SHP77 treated with DMSO at 0.1 percent for 48 hours (cell line): Measurements from ENCODE around the gene CACNG4.

ENCODE experiments used
- DNase-seq: peaks from one replicate; lab custom pipeline; 2025; lab: John Stamatoyannopoulos, UW

CACNG4 gene

GRCh38 chr17:66985338-66986237 lies 21.1 kb downstream of the CACNG4 start:
- no peak for DNase-seq

DNA sequence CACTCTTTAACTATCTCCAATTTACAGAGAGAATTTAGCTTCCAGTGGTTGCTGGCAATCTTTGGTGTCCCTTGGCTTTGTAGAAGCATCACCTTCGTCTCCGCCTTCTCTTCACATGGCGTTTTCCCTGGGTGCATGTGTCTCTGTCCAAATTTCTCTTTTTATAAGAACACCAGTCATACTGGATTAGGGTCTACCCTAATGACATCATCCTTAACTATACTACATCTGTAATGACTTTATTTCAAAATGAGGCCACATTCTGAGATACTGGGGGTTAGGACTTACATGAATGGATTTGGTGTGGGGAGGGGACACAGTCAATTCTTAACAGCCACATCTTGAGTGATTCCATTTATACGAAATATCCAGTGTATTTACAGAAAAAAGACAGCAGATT lies 22.2 kb downstream of the CACNG4 start:
- no peak for DNase-seq

DNA sequence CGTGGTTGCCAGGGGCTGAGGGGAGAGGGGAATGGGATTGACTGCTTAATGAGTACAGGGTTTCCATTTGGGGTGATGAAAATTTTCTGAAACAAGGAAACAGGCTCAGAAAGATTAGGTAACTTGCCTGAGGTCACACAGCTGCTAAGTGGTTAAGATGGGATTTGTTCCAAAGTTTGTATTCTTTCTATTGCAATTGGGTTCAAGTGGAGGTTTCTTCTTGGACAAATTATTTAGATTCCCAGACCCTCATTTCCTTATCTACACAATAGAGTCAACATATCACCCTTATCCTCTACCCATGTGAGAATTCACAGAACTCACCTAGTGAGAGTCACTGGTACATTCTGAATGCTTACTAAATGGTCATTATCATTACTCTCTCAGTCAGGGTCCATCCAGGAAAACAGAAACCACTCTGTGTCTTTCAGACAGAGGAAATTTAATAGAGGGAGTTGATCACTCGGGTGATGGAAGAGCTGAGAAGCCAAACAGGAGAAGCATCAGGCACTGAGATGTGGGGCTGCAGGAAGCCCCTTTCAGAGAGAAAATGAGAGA lies 22.6 kb downstream of the CACNG4 start:
- DNase-seq: no peak

DNA sequence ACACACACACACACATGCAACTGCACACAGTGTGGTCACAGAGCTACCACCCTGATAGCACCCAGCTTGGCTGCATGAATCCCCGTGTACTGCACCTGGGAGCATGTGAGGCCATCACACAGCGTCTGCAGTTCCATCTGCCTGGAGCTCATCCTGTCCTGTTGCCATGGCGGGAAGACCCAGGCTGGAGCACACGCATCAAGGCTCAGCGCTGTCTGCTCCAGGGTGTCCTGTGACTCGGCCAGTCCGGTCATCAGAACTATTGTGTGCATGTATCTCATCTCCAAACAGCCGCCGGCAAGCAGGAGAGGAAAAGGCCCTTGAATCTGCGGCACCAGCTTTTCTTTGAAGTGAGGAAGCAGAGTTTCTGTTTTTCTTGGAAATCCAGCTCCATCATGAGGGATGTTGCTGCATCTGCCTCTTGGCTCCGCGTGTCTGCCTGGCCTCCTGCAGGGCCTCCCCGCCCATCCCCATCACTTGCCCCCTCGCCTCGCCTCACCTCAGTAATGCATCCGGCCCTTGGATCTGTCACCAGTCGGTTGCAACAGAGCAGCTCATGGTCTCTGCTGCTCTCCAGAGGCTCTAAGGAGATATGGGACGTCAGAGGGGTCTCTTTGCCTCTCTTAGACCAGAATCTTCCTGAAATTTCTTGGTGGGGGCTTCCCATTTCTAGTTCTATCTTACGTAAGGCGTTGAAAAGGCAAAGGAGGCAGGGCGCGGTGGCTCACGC lies 23.7 kb downstream of the CACNG4 start:
- DNase-seq: no peak

GRCh38 chr17:66989076-66989475 lies 24.6 kb downstream of the CACNG4 start:
- DNase-seq: no peak

- no peak for DNase-seq
Observed at GRCh38 chr17:66989579-66989978, 25.1 kb downstream of the CACNG4 start.

- DNase-seq: no peak
Observed at GRCh38 chr17:66990047-66990446, 25.5 kb downstream of the CACNG4 start.

- no peak for DNase-seq
Observed at GRCh38 chr17:66992911-66993442, 28.5 kb downstream of the CACNG4 start.

DNA sequence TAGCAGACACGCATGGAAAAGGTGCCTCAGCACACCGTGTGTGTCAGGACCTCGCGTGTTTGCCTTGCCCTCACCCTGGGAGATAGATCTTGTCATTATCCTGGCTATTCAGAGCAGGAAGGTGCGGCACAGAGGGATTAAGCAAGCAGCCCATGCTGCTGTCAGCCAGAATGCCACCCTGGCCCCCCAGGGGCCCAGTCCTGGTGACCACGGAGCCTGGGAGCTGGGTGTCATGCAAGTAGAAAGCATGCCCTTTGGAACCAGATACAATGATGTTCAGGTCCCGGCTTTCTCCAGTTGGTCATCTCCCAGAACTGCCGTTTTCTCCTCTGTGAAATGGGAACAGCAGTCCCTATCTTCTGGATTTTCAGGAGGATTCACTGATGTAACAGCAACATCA lies 29.9 kb downstream of the CACNG4 start:
- no peak for DNase-seq

DNA sequence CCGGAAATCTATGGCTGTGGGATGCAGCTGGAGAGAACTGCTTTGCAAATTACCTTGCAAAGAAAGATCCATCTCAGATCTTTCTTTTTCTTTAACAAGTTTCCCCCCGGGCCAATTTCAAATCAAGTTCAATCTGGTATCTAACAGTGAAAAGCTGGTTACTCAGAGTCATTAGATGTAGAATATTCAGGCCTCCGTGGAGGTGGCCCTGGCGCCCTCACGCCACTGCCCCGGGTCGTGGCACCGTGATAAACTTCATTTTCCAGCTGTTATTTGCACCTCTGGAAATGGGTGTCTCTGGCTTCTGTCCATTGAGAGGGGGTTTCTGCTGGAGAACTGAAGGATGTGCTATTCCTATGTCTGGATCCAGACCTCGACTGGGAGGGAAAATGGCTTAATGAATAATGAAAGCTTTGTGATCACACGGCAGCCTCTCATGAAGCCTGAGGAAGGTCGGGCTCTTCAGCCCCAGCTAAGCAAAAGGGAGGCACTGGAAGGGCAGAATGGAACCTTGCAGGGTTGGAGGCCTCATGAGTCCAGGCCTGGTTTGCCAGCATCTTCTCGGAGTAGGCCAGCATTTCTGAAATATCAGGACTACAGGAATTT lies 30.5 kb downstream of the CACNG4 start:
- no peak for DNase-seq

GRCh38 chr17:66995944-66996343 lies 31.4 kb downstream of the CACNG4 start:
- no peak for DNase-seq

GRCh38 chr17:66996926-66997325 lies 32.4 kb downstream of the CACNG4 start:
- no peak for DNase-seq

- no peak for DNase-seq
Observed at GRCh38 chr17:67003231-67003630, 38.7 kb downstream of the CACNG4 start.

DNA sequence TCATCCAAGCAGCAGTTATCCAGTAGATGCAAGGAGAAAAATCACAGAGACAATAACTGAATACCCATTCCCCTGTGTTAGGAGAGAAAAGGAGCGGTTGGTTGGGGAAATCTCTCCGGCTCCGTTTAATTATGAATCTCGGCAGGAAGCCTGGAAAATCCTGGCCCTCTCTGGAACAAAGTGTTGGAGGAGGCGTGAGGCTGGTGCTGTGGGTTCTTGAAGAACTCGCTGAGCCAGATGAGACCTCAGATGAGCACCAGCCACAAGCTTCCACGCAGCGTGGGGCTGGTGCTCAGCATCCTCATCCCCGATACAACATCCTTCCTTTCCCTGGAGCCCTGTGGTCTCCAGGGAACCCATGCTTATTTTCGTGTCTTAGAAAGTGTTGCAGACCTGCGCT lies 39.7 kb downstream of the CACNG4 start:
- no peak for DNase-seq

GRCh38 chr17:67007266-67007665 lies 42.8 kb downstream of the CACNG4 start:
- DNase-seq: no peak

GRCh38 chr17:67008101-67008500 lies 43.6 kb downstream of the CACNG4 start:
- no peak for DNase-seq

DNA sequence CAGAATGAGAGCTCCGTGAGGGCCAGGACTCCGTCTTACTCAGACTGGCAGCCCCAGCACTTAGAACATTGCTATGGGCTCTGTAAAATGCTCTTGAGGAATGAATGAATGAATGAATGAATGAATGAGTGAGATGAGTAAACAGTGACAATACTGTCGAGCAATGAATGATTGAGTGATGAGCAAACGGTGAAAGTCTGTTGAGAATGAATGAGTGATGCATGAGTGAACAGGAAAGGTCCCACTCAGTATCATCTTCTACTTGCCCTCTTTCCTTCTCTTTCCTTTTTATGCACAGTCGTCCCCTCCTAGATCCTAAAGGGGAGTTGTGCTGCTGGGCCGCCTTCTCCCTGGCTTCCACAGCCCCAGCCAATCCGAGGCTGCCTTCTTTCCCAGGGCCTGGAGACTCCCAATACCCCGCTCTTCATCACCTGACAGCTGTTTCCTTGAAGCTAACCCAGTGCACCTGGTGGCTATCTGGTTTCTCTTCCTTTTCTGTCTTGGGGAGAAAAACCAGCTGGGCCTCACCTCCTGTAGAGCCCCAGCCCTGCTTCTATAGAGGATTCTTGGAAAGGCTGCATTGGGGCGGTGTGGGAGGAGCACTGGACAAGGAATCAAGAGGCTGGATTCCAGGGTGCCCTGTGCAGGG lies 47.1 kb downstream of the CACNG4 start:
- DNase-seq: no peak

DNA sequence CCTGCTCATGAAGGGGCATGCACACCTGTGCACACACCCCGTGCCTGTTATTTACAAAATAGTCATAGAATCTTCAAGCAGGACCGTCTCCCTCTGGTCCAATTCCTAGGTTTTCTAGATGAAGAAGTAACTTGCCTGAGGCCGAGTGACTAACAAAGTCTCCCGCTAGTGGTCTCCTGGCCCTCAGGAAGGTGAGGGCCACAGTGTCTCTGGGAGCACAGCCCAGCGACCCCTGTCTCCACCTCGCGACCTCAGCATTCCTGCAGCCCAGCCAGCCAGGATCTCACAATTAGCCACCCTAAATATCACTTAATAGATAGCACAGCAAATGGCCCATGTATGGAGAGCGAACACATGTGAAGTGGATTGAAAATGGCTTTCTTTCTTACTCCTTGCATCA lies 49.4 kb downstream of the CACNG4 start:
- DNase-seq: no peak

- no peak for DNase-seq
Observed at GRCh38 chr17:67015001-67015400, 50.5 kb downstream of the CACNG4 start.

- DNase-seq: no peak
Observed at GRCh38 chr17:67016039-67016762, 51.7 kb downstream of the CACNG4 start.

- DNase-seq: no peak
Observed at GRCh38 chr17:67017910-67018309, 53.4 kb downstream of the CACNG4 start.
